B cell (primary cell): ENCODE measurements around the gene CEP170. TPM values are rescaled to one million over a fixed set of nuclear protein-coding genes. Genes with fewer than 3 reads are reported as not detected.

Source experiments
- ATAC-seq: fragments of 200-7000 bp; cut with Tn5 transposase; one replicate; pipeline ENCODE4 v1.10.0; 2021; ENCODE audit warnings: low read depth, mild to moderate bottlenecking, moderate number of reproducible peaks, moderate library complexity
- CTCF ChIA-PET: fragments of 350-600 bp; sonication (Branson Sonifier 250); formaldehyde crosslinking; loops from one replicate; lab custom pipeline; 2021; ENCODE audit warnings: antibody characterized with exemption, inconsistent platforms; lab: Charles Lee
- POLR2A ChIA-PET: fragments of 350-600 bp; sonication (Branson Sonifier 250); formaldehyde crosslinking; loops from one replicate; lab custom pipeline; 2021; ENCODE audit warnings: antibody characterized with exemption; lab: Charles Lee
- DNase-seq: peaks from one replicate; pipeline ENCODE4 v3.0.0; 2013
- H2AFZ ChIP-seq: 2 replicates; pipeline ENCODE4 v1.6.1; 2012; ENCODE audit warnings: mild to moderate bottlenecking, low read depth, low read length; ENCODE audit not compliant: insufficient read depth, poor library complexity, severe bottlenecking
- H3K27ac ChIP-seq, 2 donors: 1 replicate in 1 of 2; 2 replicates in 1 of 2; pipeline ENCODE4 v1.5.1; 2012 to 2013; ENCODE audit warnings: low read length in 2 of 2, mild to moderate bottlenecking in 2 of 2, moderate library complexity in 1 of 2
- H3K27me3 ChIP-seq, 4 experiments: fragments of 200-600 bp in 1 of 4; sonication (generic) in 1 of 4; replicated peaks in 1 of 4; 1 replicate in 2 of 4; 2 replicates in 2 of 4; pipeline versions ENCODE4 v1.6.1 to v1.7.0; 2013 to 2016; ENCODE audit warnings: low read length in 3 of 4, mild to moderate bottlenecking in 2 of 4, mixed read lengths in 1 of 4, moderate library complexity in 1 of 4; ENCODE audit not compliant: insufficient read depth in 4 of 4, control insufficient read depth in 3 of 4; ENCODE audit errors: control extremely low read depth in 1 of 4
- H3K36me3 ChIP-seq, 2 experiments: replicated peaks in 1 of 2; 1 replicate in 1 of 2; 2 replicates in 1 of 2; pipeline versions ENCODE4 v1.6.1 to v1.7.1; 2013; ENCODE audit warnings: low read length in 1 of 2; ENCODE audit not compliant: insufficient read depth in 2 of 2, control insufficient read depth in 1 of 2; ENCODE audit errors: control extremely low read depth in 1 of 2, extremely low read depth in 1 of 2
- H3K4me1 ChIP-seq, 2 donors: fragments of 200-600 bp in 1 of 2; sonication (generic) in 1 of 2; 1 replicate in 1 of 2; 2 replicates in 1 of 2; pipeline versions ENCODE4 v1.5.1 to v1.6.1; 2013 to 2017; ENCODE audit warnings: low read length in 2 of 2; ENCODE audit not compliant: control insufficient read depth in 2 of 2, insufficient read depth in 2 of 2
- H3K4me2 ChIP-seq: replicated peaks from 2 replicates; pipeline ENCODE3; 2012; ENCODE audit warnings: mild to moderate bottlenecking, low read depth, low read length; ENCODE audit not compliant: poor library complexity, severe bottlenecking
- H3K4me3 ChIP-seq, 5 experiments: fragments of 200-600 bp in 1 of 5; sonication (generic) in 1 of 5; 1 replicate in 3 of 5; 2 replicates in 2 of 5; pipeline versions ENCODE4 v1.5.1 to v1.7.0; 2011 to 2016; ENCODE audit warnings: low read length in 4 of 5, mild to moderate bottlenecking in 4 of 5, low read depth in 2 of 5, control low read depth in 1 of 5, moderate library complexity in 1 of 5; ENCODE audit not compliant: insufficient read depth in 1 of 5; ENCODE audit errors: control extremely low read depth in 1 of 5, extremely low read depth in 1 of 5
- H3K79me2 ChIP-seq: fragments of 200-600 bp; sonication (generic); one replicate; pipeline ENCODE4 v1.6.0; 2016; ENCODE audit warnings: low read length; ENCODE audit not compliant: control insufficient read depth, insufficient read depth
- H3K9ac ChIP-seq: fragments of 200-600 bp; sonication (generic); 2 replicates; pipeline ENCODE4 v1.6.1; 2017; ENCODE audit warnings: mild to moderate bottlenecking, low read length, moderate library complexity
- H3K9me3 ChIP-seq, 3 donors: one replicate each; pipeline versions ENCODE4 v1.6.1 to v1.7.1; 2013; ENCODE audit warnings: low read length in 2 of 3; ENCODE audit not compliant: control insufficient read depth in 2 of 3, insufficient read depth in 1 of 3; ENCODE audit errors: control extremely low read depth in 1 of 3
- H4K20me1 ChIP-seq: 2 replicates; pipeline ENCODE4 v1.6.0; 2012; ENCODE audit warnings: mild to moderate bottlenecking, low read length; ENCODE audit not compliant: insufficient read depth, control insufficient read depth, poor library complexity, severe bottlenecking
- H3K27ac Mint-ChIP-seq: one replicate; pipeline ENCODE4 v1.8.0; 2021; ENCODE audit warnings: mixed read lengths
- H3K27me3 Mint-ChIP-seq: one replicate; pipeline ENCODE4 v1.8.0; 2021; ENCODE audit warnings: mixed read lengths
- H3K4me1 Mint-ChIP-seq: one replicate; pipeline ENCODE4 v1.8.0; 2021; ENCODE audit warnings: mixed read lengths
- H3K4me3 Mint-ChIP-seq: one replicate; pipeline ENCODE4 v1.8.0; 2021; ENCODE audit warnings: mixed read lengths
- H3K9me3 Mint-ChIP-seq: one replicate; pipeline ENCODE4 v1.8.0; 2022; ENCODE audit warnings: mixed read lengths; ENCODE audit not compliant: insufficient read depth
- CTCF ChIP-seq: fragments of 200-600 bp; IDR thresholded peaks from one replicate; pipeline ENCODE4 v1.8.0; 2022; ENCODE audit warnings: antibody characterized with exemption, mild to moderate bottlenecking
- EZH2 ChIP-seq: IDR thresholded peaks from 2 replicates; pipeline ENCODE4 v1.6.1; 2012; ENCODE audit warnings: borderline replicate concordance, low read depth, mild to moderate bottlenecking, moderate library complexity, low read length; ENCODE audit not compliant: insufficient read depth, poor library complexity, severe bottlenecking
- WGBS: methylation state at CpG from one replicate; pipeline ENCODE4 v1.1.5; 2013; ENCODE audit warnings: missing lambda C conversion rate; ENCODE audit not compliant: insufficient coverage; 5-methylcytosine and 5-hydroxymethylcytosine counted together
- intact Hi-C: fragments of 100-400 bp; cut with micrococcal nuclease; formaldehyde crosslinking; loops from one replicate; pipeline ENCODE4 v1.10.0; 2022
- polyA plus RNA-seq: library from polyadenylated mRNA; depleted of rRNA; stranded (reverse); fragments of >200 nt; gene quantifications from 2 replicates; pipeline ENCODE4 v1.2.3, GENCODE V29; 2012
- total RNA-seq, 2 donors: library from RNA; stranded (reverse); fragments of 120-200 nt in 1 of 2; gene quantifications; 1 replicate in 1 of 2; 2 replicates in 1 of 2; pipeline versions ENCODE4 v1.2.3 to v1.2.4, GENCODE V29; 2013 to 2022

Gene CEP170
- total and polyA plus RNA-seq, 2 donors (not counting 1 experiment from before 2014, with no cell fraction given) = 27.3 to 145 TPM

GRCh38 chr1:243236604-243237252 is 18.4 kb downstream of the CEP170 start:
- POLR2A ChIA-PET = no interaction called here
- ATAC-seq (no peak), DNase-seq (no peak)
- H3K27me3 ChIP-seq = no peaks in the 10 kb centered on the region
- peak overlapping the region; percentile 22 for H3K27ac Mint-ChIP-seq
- peaks cover 32% of the 10 kb centered on the region for H3K4me1 Mint-ChIP-seq
- peaks cover 8 to 11% of the 10 kb centered on the region in 2 donors for H3K4me1 ChIP-seq
- H3K36me3 ChIP-seq = peaks cover 5 to 11% of the 10 kb centered on the region in 2 experiments
- no peaks in the 10 kb centered on the region for H3K27me3 Mint-ChIP-seq
- peaks cover 23% of the 10 kb centered on the region for H4K20me1 ChIP-seq
- H3K4me2 ChIP-seq = peak overlapping the region; percentile 12
- H3K27ac ChIP-seq = peak overlapping the region in 1 of 2 donors; percentile 1
- H3K9me3 Mint-ChIP-seq = peaks cover 5% of the 10 kb centered on the region
- no peak overlapping the region for H3K4me3 ChIP-seq
- H2AFZ ChIP-seq = no peak overlapping the region
- TF ChIP-seq CTCF = no peak
- no peak for TF ChIP-seq EZH2
- no CpG with 5 or more reads among the region's 4 CpGs for WGBS
- peaks cover 7 to 11% (median 8%) of the 10 kb centered on the region in 3 donors for H3K9me3 ChIP-seq
- CTCF ChIA-PET = no interaction called here
- peak overlapping the region; percentile 46 for H3K4me3 Mint-ChIP-seq
- intact Hi-C loops = no loop called here
- H3K9ac ChIP-seq = no peak overlapping the region
- peaks cover 93% of the 10 kb centered on the region for H3K79me2 ChIP-seq

- Histone ChIP-seq H3K4me3 (no peak overlapping the region), H3K36me3 (peaks cover 5 to 12% of the 10 kb centered on the region in 2 experiments), H3K27ac (no peak overlapping the region), H2AFZ (no peak overlapping the region), H3K9ac (no peak overlapping the region), H4K20me1 (peaks cover 23% of the 10 kb centered on the region), H3K4me1 (peaks cover 8 to 11% of the 10 kb centered on the region in 2 donors), H3K27me3 (no peaks in the 10 kb centered on the region), H3K4me2 (no peak overlapping the region), H3K9me3 (peaks cover 11 to 20% (median 14%) of the 10 kb centered on the region in 3 donors), H3K79me2 (peaks cover 85% of the 10 kb centered on the region)
- Mint-ChIP-seq H3K4me1 (peaks cover 29% of the 10 kb centered on the region), H3K9me3 (peaks cover 12% of the 10 kb centered on the region), H3K27ac (no peak overlapping the region), H3K27me3 (no peaks in the 10 kb centered on the region), H3K4me3 (no peak overlapping the region)
- WGBS = no CpG with 5 or more reads among the region's 4 CpGs
- CTCF ChIA-PET = no interaction called here
- intact Hi-C loops = loop anchor here (5.0 kb wide), 1 partner anchor 37 kb away; no protein-coding TSS in a partner anchor
- DNase-seq = no peak
- POLR2A ChIA-PET = no interaction called here
- ATAC-seq = no peak
- TF ChIP-seq CTCF (no peak), EZH2 (no peak)
Observed at GRCh38 chr1:243234978-243235647, 20.0 kb downstream of the CEP170 start.
